Stimulated activated CD4-positive, alpha-beta T cell treated with anti-CD3 and anti-CD28 coated beads, TNF-alpha, amount 100 ng/mL, for 4 hours (primary cell): ENCODE data around the gene VRTN.
"Not testable (repeated sequence)": the region's sequence is repeated elsewhere in the genome, so short reads cannot be mapped to it uniquely, and the experiment has no call there.

ENCODE experiments used
- DNase-seq, 3 experiments: peaks; one replicate each; pipeline ENCODE4 v3.0.0-alpha.2; 2020; ENCODE audit warnings: low read depth in 3 of 3

Gene VRTN, protein sequence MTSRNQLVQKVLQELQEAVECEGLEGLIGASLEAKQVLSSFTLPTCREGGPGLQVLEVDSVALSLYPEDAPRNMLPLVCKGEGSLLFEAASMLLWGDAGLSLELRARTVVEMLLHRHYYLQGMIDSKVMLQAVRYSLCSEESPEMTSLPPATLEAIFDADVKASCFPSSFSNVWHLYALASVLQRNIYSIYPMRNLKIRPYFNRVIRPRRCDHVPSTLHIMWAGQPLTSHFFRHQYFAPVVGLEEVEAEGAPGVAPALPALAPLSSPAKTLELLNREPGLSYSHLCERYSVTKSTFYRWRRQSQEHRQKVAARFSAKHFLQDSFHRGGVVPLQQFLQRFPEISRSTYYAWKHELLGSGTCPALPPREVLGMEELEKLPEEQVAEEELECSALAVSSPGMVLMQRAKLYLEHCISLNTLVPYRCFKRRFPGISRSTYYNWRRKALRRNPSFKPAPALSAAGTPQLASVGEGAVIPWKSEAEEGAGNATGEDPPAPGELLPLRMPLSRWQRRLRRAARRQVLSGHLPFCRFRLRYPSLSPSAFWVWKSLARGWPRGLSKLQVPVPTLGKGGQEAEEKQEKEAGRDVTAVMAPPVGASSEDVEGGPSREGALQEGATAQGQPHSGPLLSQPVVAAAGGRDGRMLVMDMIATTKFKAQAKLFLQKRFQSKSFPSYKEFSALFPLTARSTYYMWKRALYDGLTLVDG

GRCh38 chr14:74348241-74348734 lies at the start of gene VRTN:
TSS of gene VRTN (plus strand) at chr14:74348471. CDS start at chr14:74356784, 8,313 bp downstream.
- DNase-seq, result no peak

GRCh38 chr14:74299061-74299545 lies 49.2 kb upstream of the VRTN start:
- DNase-seq, result no peak

- DNase-seq, result no peak
Observed at GRCh38 chr14:74301594-74302151, 46.6 kb upstream of the VRTN start.

DNA sequence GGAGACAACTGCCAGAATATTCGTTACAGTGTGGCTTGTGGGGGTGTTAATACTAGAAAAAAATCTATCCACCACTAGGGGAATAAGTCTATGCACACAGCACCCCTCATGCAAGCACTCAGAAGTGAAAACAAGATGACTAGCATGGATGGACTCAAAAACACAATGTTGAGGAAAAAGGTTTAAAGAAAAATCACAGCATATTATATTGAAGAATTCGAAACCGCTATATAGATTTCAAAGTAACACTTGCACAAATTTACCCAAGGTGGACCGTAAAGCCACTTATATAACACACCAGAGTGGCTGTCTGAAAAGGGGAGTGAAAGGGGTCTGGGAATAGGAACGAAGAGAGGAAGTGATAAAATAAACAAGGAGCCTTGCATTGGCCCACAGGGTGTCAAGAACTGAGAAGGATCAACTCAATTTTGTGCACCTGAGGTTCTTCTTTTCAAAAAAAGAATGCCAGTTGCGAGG lies 46.1 kb upstream of the VRTN start:
- DNase-seq, result no peak

GRCh38 chr14:74302634-74303569 lies 45.4 kb upstream of the VRTN start, which contains the start of gene ABCD4:
TSS of gene ABCD4 (minus strand) at chr14:74302934. CDS start at chr14:74302912, 22 bp downstream.
- peak; percentile 71 to 75 (median 75) for DNase-seq

DNA sequence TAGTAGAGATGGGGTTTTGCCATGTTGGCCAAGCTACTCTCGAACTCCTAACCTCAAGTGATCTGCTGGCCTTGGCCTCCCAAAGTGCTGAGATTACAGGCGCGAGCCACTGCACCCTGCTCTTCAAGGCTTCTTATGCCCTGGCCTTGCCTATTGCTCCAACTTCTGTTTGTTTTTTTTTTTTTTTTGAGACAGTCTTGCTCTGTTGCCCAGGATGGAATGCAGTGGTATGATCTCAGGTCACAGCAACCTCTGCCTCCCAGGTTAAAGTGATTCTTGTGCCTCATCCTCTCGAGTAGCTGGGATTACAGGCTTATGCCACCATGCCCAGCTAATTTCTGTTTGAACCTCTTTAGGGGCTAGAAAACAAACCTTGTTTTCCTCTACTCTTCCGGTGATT lies 39.6 kb upstream of the VRTN start:
- DNase-seq, result no peak

- no peak for DNase-seq
Observed at GRCh38 chr14:74309125-74310022, 38.9 kb upstream of the VRTN start.

GRCh38 chr14:74312161-74312560 lies 36.1 kb upstream of the VRTN start:
- DNase-seq, result no peak

- DNase-seq, result no peak
Observed at GRCh38 chr14:74313601-74314000, 34.7 kb upstream of the VRTN start.

DNA sequence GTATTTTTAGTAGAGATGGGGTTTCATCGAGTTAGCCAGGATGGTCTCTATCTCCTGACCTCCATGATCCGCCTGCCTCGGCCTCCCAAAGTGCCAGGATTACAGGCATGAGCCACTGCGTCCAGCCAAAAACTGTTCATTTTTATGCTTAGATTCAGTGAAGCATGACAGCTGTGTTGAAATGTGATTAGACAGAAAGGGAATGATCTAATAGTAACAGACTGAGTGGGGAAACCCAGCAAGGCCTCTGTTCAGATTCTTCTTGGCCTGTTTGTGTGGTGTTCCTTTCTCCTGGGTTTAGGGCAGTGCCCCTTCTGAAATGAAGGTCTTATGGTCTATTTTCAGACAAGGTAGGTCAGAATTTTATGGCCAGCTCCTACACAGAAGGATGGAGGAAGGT lies 33.7 kb upstream of the VRTN start:
- DNase-seq, result no peak

- DNase-seq, result no peak
Observed at GRCh38 chr14:74324931-74325361, 23.3 kb upstream of the VRTN start.

- no peak for DNase-seq
Observed at GRCh38 chr14:74325446-74325845, 22.8 kb upstream of the VRTN start.

GRCh38 chr14:74326369-74327152 lies 21.7 kb upstream of the VRTN start:
- no peak for DNase-seq

DNA sequence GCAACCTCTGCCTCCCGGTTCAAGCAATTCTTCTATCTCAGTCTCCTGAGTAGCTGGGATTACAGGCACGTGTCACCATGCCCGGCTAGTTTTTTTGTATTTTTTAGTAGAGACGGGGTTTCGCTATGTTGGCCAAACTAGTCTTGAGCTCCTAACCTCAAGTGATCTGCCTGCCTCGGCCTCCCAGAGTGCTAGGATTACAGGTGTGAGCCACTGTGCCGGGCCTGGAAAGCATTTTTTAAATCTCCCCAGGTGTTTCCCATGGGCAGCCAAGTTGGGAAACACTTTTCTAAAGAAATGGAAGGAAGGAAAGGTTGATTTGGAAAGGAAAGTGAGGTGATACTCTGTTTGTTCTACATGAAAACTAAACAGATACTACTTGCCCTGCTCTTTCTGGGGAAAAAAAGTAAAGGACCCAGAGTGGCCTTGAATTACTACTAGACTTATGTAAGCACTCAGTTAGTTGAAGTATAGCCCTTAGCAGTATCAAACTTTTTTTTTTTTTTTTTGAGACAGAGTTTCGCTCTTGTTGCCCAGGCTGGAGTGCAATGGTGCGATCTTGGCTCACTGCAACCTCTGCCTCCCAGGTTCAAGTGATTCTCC lies 18.2 kb upstream of the VRTN start:
- DNase-seq, result not testable (repeated sequence)

- no peak for DNase-seq
Observed at GRCh38 chr14:74333909-74334308, 14.4 kb upstream of the VRTN start.

- no peak for DNase-seq
Observed at GRCh38 chr14:74346341-74346740, 1.9 kb upstream of the VRTN start.

DNA sequence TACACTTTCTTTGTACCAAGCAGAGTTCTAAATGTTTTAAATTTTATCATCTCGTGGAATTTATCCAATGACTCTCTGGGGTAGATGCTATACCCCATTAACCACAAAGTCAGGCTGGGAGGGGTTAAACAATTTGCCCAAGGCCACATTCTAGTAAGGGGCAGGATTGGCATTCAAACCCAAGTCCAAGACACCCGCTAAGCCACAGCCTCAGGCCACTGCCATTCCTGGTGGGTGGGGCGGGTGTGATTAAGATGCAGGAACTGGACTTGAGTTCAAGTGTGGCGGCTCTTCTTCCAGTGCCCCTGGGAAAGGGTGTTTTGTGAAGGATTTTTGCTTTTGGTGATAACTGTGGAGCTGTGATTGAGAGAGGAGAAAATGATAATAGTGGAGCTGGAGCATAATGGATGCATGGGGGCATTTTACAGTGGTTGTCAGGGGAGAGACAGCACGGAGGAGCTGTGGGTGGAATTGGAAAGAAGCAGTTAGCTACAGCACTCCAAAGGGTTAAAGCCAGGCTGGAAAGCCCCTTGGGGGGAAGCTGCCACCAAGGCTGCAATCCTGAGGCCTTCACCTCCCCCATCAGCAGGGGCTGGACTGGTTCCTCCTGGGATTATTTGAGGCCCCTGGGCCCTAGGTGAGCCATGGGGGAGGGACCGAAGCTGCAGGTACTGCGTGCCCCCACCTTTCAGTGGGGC lies 1.0 kb upstream of the VRTN start:
- DNase-seq, result no peak

DNA sequence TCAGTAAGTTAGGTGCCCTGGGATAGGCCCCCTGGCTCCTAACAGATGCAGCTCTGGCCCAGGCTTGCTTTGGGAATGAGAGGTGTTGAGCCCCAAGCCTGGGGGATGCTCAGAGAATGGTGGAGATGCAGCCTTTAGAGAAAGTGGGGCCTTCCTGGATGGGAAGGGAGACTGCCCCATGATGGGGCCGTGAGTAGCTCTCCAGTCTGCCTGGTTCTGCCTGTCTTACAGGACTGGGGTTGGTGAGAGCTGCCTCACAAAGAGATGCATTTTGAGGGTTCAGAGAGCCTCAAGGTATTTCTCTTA lies 523 bp upstream of the VRTN start:
- DNase-seq, result no peak
